ENCODE measurements around the gene SALL1. TPM values are rescaled to one million over a fixed set of nuclear protein-coding genes. Genes with fewer than 3 reads are reported as not detected.
A peak's percentile ranks its signal among the peaks of the same experiment; 100 is the strongest.

The SALL1 gene
- total and polyA plus RNA-seq, 2 of the 8 experiments (the other 6 are each of a cell fraction or from before 2014, with no cell fraction given): 33.7 to 56.8 TPM

- Histone ChIP-seq H3K4me1 (replicated peaks in 1 of 4; ENCODE audit: control insufficient read depth in 3 of 4, insufficient read depth in 4 of 4, low read length in 3 of 4) (peaks cover 8 to 21% (median 12%) of the 10 kb centered on the region in 4 experiments; a peak in 6 of 7 replicates), H3K36me3 (ENCODE audit: control insufficient read depth in 2 of 4, insufficient read depth in 4 of 4, low read length in 3 of 4) (no peaks in the 10 kb centered on the region), H3K9ac (replicated peaks in 1 of 4; ENCODE audit: extremely low read depth in 1 of 4, low read depth in 3 of 4, low read length in 3 of 4) (no peak overlapping the region), H2BK5ac (ENCODE audit: low read depth, low read length) (no peak overlapping the region), H3K4me3 (ENCODE audit: extremely low read depth in 1 of 4, insufficient read depth in 2 of 4, low read depth in 3 of 4, low read length in 4 of 4) (no peak overlapping the region), H3K56ac (replicated peaks; ENCODE audit: insufficient read length, low read depth, low read length) (no peak overlapping the region), H3K9me3 (ENCODE audit: insufficient read depth in 2 of 2, low read depth in 1 of 2, low read length in 1 of 2) (no peaks in the 10 kb centered on the region), H2AFZ (ENCODE audit: low read length) (no peak overlapping the region), H3K27ac (ENCODE audit: low read depth, low read length) (no peak overlapping the region), H4K8ac (ENCODE audit: extremely low read depth, insufficient read depth, low read length) (no peak overlapping the region), H2AK5ac (ENCODE audit: low read depth, low read length) (no peak overlapping the region), H2BK120ac (replicated peaks; ENCODE audit: low read depth, low read length) (no peak overlapping the region), H3K79me1 (ENCODE audit: low read depth, low read length) (no peaks in the 10 kb centered on the region; the same call in 1 of the 2 replicates), H3K79me2 (ENCODE audit: control insufficient read depth in 1 of 2, insufficient read depth in 2 of 2, low read length in 2 of 2) (no peaks in the 10 kb centered on the region), H3K4me2 (ENCODE audit: insufficient read depth in 1 of 2, low read depth in 2 of 2, low read length in 2 of 2) (peak overlapping the region in 1 of 2 experiments; percentile 99; a peak in 1 of 4 replicates), H3K23me2 (ENCODE audit: low read depth, low read length) (peaks cover 26% of the 10 kb centered on the region), H4K91ac (replicated peaks; ENCODE audit: insufficient read length, low read length) (no peak overlapping the region), H3K14ac (ENCODE audit: insufficient read length) (no peak overlapping the region), H2BK12ac (ENCODE audit: low read depth, low read length) (no peak overlapping the region), H3K18ac (ENCODE audit: extremely low read depth, low read length) (no peak overlapping the region), H2BK15ac (ENCODE audit: low read length) (peak overlapping the region; percentile 100), H4K20me1 (replicated peaks in 1 of 2; ENCODE audit: control insufficient read depth in 1 of 2, insufficient read depth in 2 of 2, low read length in 2 of 2) (no peaks in the 10 kb centered on the region), H3K27me3 (replicated peaks in 1 of 4; ENCODE audit: control insufficient read depth in 3 of 4, extremely low read depth in 1 of 4, insufficient read depth in 3 of 4, low read length in 3 of 4) (peaks cover 3 to 34% (median 17%) of the 10 kb centered on the region in 4 experiments; a peak in 6 of 7 replicates), H3K23ac (ENCODE audit: insufficient read length) (no peak overlapping the region), H4K5ac (ENCODE audit: insufficient read length, low read depth, low read length) (no peak overlapping the region), H2BK20ac (ENCODE audit: low read length) (peak overlapping the region; percentile 90; the same call in 1 of the 2 replicates), H3K4ac (replicated peaks; ENCODE audit: insufficient read length, low read depth, low read length) (no peak overlapping the region)
- TF ChIP-seq TBP (IDR thresholded peaks at IDR 0.05; ENCODE audit: low read depth, low read length): no peak
- TF ChIP-seq POU5F1 (IDR thresholded peaks at IDR 0.05; ENCODE audit: low read depth, low read length): no peak
- TF ChIP-seq RAD21 (IDR thresholded peaks at IDR 0.05 in 1 of 2, conservative IDR thresholded peaks at IDR 0.05 in 1 of 2; ENCODE audit: low read depth in 2 of 2, low read length in 2 of 2): no peak
- no peak for TF ChIP-seq SP1 (IDR thresholded peaks at IDR 0.05; ENCODE audit: low read depth, low read length)
- no peak for TF ChIP-seq EGR1 (IDR thresholded peaks at IDR 0.05; ENCODE audit: borderline replicate concordance, low read depth, low read length)
- no peak for TF ChIP-seq ZNF274 (IDR thresholded peaks at IDR 0.05; ENCODE audit: borderline replicate concordance, extremely low read depth, low read length)
- TF ChIP-seq JUND (IDR thresholded peaks at IDR 0.05; ENCODE audit: low read length): no peak
- DNase-seq (ENCODE audit: low read depth in 1 of 2, low spot score in 2 of 2): peak in 1 of 2 experiments; percentile 32
- CTCF ChIA-PET (ENCODE audit: partially characterized antibody): interaction anchor here (0.9 kb wide), 1 partner anchor 16 kb away, joined by 3 read pairs; no protein-coding TSS in a partner anchor
- WGBS, 2 experiments (ENCODE audit: extremely low coverage in 1 of 2, insufficient coverage in 1 of 2, insufficient read length in 1 of 2, insufficient replicate concordance in 2 of 2, low coverage in 1 of 2, low lambda C conversion rate in 2 of 2, missing lambda C conversion rate in 1 of 2): 83% methylated on average over 2 of the region's 2 CpGs; no CpG with 5 or more reads in 1 of the 2 experiments
- POLR2A ChIA-PET (ENCODE audit: partially characterized antibody): interaction anchor here (1.0 kb wide), 1 partner anchor 24 kb away, joined by 3 read pairs; no protein-coding TSS in a partner anchor
- FAIRE-seq: no peak
Observed at GRCh38 chr16:51157698-51158097, 6.6 kb upstream of the SALL1 start.

Measured in H1 (cell line).